RWPE2 (cell line): ENCODE data around the gene OR6S1.
A peak's percentile ranks its signal among the peaks of the same experiment; 100 is the strongest.

ENCODE experiments used
- ATAC-seq: fragments of 200-7000 bp; cut with Tn5 transposase; 3 replicates; pipeline ENCODE4 v1.9.1; 2021; ENCODE audit warnings: low read depth
- DNase-seq: peaks from one replicate; pipeline ENCODE4 v3.0.0-alpha.2; 2020; ENCODE audit warnings: low spot score
- H3K27ac ChIP-seq: fragments of 450-650 bp; 2 replicates; pipeline ENCODE4 v1.5.1; 2017; ENCODE audit warnings: mild to moderate bottlenecking; ENCODE audit not compliant: poor library complexity, severe bottlenecking
- H3K27me3 ChIP-seq: fragments of 250-450 bp; sonication (Bioruptor Pico); 2 replicates; pipeline ENCODE4 v1.5.1; 2021; ENCODE audit warnings: mild to moderate bottlenecking, moderate library complexity; ENCODE audit not compliant: insufficient read depth, poor library complexity, severe bottlenecking
- H3K36me3 ChIP-seq: fragments of 250-450 bp; sonication (Bioruptor Pico); 2 replicates; pipeline ENCODE4 v1.5.1; 2020; ENCODE audit warnings: low read depth, mild to moderate bottlenecking, moderate library complexity
- H3K4me1 ChIP-seq: fragments of 250-450 bp; sonication (Bioruptor Pico); 2 replicates; pipeline ENCODE4 v1.5.1; 2021; ENCODE audit warnings: mild to moderate bottlenecking, moderate library complexity; ENCODE audit not compliant: insufficient read depth, poor library complexity, severe bottlenecking
- H3K4me3 ChIP-seq: fragments of 250-450 bp; sonication (Bioruptor Pico); 2 replicates; pipeline ENCODE4 v1.5.1; 2021; ENCODE audit warnings: mild to moderate bottlenecking, moderate library complexity; ENCODE audit not compliant: severe bottlenecking
- H3K9me3 ChIP-seq: fragments of 250-450 bp; sonication (Bioruptor Pico); 2 replicates; pipeline ENCODE4 v1.5.1; 2021; ENCODE audit warnings: mild to moderate bottlenecking, moderate library complexity; ENCODE audit not compliant: severe bottlenecking
- CTCF ChIP-seq: fragments of 450-650 bp; IDR thresholded peaks from one replicate; pipeline ENCODE4 v1.5.1; 2017; ENCODE audit warnings: mild to moderate bottlenecking, moderate library complexity; ENCODE audit not compliant: poor library complexity, severe bottlenecking

Gene OR6S1

DNA sequence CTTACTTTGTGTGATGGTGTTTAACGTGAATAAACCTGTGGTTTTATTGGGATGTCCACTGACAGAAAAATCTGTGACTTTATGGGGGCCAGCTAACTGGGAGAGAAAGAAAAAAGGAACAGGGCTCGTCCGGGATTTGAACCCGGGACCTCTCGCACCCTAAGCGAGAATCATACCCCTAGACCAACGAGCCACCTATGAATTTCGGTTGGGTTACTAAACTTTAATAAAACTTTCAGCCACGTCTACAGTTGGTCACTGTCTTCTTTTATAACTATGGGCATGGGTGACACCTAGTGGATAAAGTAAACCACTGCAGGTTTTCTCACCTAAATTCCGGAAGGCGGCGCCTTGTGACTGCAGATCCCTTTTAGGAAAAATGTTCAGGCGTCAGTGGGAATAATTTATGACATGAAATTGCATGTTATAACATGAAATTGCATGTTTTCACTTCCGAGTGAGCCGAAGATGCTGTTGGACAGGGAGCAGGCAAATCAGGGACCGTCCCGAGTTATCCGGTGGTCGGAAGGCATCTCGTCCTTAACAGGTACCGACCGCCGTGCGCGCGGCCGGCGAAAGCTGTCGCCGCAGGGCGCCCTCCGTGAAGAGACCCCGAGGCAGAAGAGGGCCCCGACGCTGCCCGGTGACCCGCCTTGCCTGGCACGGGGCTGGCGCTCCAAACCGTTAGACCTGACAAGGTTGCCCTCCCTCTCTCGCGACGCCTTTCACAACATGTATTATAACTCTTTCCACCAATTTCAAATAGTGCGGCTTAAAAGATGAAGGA, 32.1 kb downstream of the OR6S1 start:
- ATAC-seq: peak; percentile 7; the same call in 2 of the 3 replicates
- Histone ChIP-seq H3K9me3 (no peaks in the 10 kb centered on the region), H3K27ac (no peak overlapping the region), H3K36me3 (no peaks in the 10 kb centered on the region), H3K4me3 (peak overlapping the region; percentile 68), H3K27me3 (no peaks in the 10 kb centered on the region), H3K4me1 (peaks cover 2% of the 10 kb centered on the region)
- peak; percentile 99 for TF ChIP-seq CTCF
- DNase-seq: peak; percentile 66

DNA sequence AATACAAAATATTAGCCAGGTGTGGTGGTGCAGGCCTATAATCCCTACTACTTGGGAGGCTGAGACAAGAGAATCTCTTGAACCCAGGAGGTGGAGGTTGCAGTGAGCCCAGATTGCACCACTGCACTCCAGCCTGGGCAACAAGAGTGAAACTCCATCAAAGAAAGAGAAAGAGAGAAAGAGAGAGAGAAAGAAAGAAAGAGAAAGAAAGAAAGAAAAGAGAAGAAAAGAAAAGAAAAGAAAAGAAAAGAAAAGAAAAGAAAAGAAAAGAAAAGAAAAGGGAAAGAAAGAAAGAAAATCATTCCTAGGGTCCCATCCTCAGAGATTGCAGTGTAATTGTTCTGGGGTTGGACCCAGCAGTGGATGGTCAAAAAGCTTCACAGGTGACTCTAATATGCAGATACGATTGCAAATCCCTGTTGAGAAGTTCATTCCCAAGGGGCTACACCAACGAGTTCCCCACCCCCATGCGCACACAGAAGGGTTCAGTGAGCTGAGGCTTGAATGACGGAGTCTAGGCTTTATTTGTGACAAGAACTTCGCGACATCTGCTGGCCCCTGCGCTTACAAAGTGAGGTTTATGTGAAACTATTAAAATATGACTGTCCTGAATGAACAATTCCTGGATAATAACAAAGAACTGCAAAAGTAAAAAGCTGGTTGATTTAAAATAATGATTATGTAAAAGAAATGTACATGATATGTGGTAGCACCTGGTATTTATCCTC, 32.9 kb downstream of the OR6S1 start:
- Histone ChIP-seq H3K36me3 (no peaks in the 10 kb centered on the region), H3K27me3 (no peaks in the 10 kb centered on the region), H3K4me3 (no peak overlapping the region), H3K4me1 (no peaks in the 10 kb centered on the region), H3K9me3 (no peaks in the 10 kb centered on the region), H3K27ac (no peak overlapping the region)
- DNase-seq (no peak), ATAC-seq (no peak)
- TF ChIP-seq CTCF: no peak

- DNase-seq (no peak), ATAC-seq (no peak)
- Histone ChIP-seq H3K9me3 (no peaks in the 10 kb centered on the region), H3K27me3 (no peaks in the 10 kb centered on the region), H3K4me1 (no peaks in the 10 kb centered on the region), H3K36me3 (no peaks in the 10 kb centered on the region), H3K4me3 (no peak overlapping the region), H3K27ac (no peak overlapping the region)
- no peak for TF ChIP-seq CTCF
Measured at GRCh38 chr14:20607617-20608016, 33.9 kb downstream of the OR6S1 start.

DNA sequence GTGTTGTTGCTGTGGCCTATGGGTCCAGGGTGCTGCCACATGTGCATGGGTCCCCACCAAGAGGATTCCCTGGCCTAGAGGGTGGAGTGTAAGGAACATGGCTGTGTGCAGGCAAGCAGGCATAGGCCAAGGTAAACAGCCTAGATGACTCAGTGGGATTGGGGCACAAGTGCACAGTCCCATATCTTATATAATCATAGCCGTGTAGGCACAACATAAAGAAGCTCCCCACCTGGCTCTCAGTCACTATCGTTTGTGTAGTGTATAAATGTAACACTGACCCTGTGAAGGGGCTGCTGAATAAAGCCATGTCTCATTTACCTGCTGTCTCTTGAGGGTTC, 34.6 kb downstream of the OR6S1 start:
- H3K4me1 ChIP-seq: no peaks in the 10 kb centered on the region
- ATAC-seq (no peak), DNase-seq (peak; percentile 42)
- H3K27me3 ChIP-seq: no peaks in the 10 kb centered on the region
- no peaks in the 10 kb centered on the region for H3K9me3 ChIP-seq
- no peak overlapping the region for H3K27ac ChIP-seq
- no peak overlapping the region for H3K4me3 ChIP-seq
- no peaks in the 10 kb centered on the region for H3K36me3 ChIP-seq
- no peak for TF ChIP-seq CTCF
